H1 (cell line): ENCODE measurements around the gene FAM81A. TPM values are rescaled to one million over a fixed set of nuclear protein-coding genes. Genes with fewer than 3 reads are reported as not detected.

ENCODE experiments used
- CTCF ChIA-PET: fragments of 300-600 bp; sonication (Branson Sonifier 250); formaldehyde crosslinking; loops from one replicate; lab custom pipeline; 2021; ENCODE audit not compliant: partially characterized antibody; lab: Charles Lee
- POLR2A ChIA-PET: fragments of 300-600 bp; sonication (Branson Sonifier 250); formaldehyde crosslinking; loops from one replicate; lab custom pipeline; 2021; ENCODE audit warnings: inconsistent platforms; ENCODE audit not compliant: partially characterized antibody; lab: Charles Lee
- DNase-seq, 2 experiments: peaks; one replicate each; pipeline versions ENCODE4 v3.0.0 to v3.0.0-alpha.2; 2010 to 2022; ENCODE audit warnings: low spot score in 2 of 2, low read depth in 1 of 2, mixed read lengths in 1 of 2
- FAIRE-seq: peaks from 2 replicates; lab custom pipeline; 2011; peaks lifted over from hg19 to GRCh38; lab: Jason Lieb, UNC
- H2AFZ ChIP-seq: 2 replicates; pipeline ENCODE4 v1.8.1; 2012; ENCODE audit warnings: low read length, inconsistent platforms
- H2AK5ac ChIP-seq: 2 replicates; pipeline ENCODE4 v1.6.1; 2013; ENCODE audit warnings: low read depth, low read length
- H2BK120ac ChIP-seq: replicated peaks from 2 replicates; pipeline ENCODE3; 2013; ENCODE audit warnings: low read depth, low read length, inconsistent platforms
- H2BK12ac ChIP-seq: 2 replicates; pipeline ENCODE4 v1.6.1; 2013; ENCODE audit warnings: low read depth, low read length
- H2BK15ac ChIP-seq: 2 replicates; pipeline ENCODE4 v1.6.1; 2013; ENCODE audit warnings: low read length
- H2BK20ac ChIP-seq: 2 replicates; pipeline ENCODE4 v1.6.1; 2013; ENCODE audit warnings: low read length
- H2BK5ac ChIP-seq: 2 replicates; pipeline ENCODE4 v1.6.1; 2013; ENCODE audit warnings: low read depth, low read length
- H3K14ac ChIP-seq: 2 replicates; pipeline ENCODE4 v1.6.1; 2013; ENCODE audit warnings: inconsistent platforms; ENCODE audit not compliant: insufficient read length
- H3K18ac ChIP-seq: 2 replicates; pipeline ENCODE4 v1.6.1; 2013; ENCODE audit warnings: low read length; ENCODE audit errors: extremely low read depth
- H3K23ac ChIP-seq: 2 replicates; pipeline ENCODE4 v1.6.1; 2013; ENCODE audit warnings: inconsistent platforms; ENCODE audit not compliant: insufficient read length
- H3K23me2 ChIP-seq: 2 replicates; pipeline ENCODE4 v1.6.1; 2013; ENCODE audit warnings: low read depth, low read length
- H3K27ac ChIP-seq: 2 replicates; pipeline ENCODE4 v1.6.1; 2011; ENCODE audit warnings: low read depth, low read length, inconsistent platforms
- H3K27me3 ChIP-seq, 4 experiments: replicated peaks in 1 of 4; 1 replicate in 1 of 4; 2 replicates in 3 of 4; pipeline versions ENCODE4 v1.6.1 to v1.8.1; 2011 to 2013; ENCODE audit warnings: low read length in 3 of 4, mild to moderate bottlenecking in 3 of 4, inconsistent platforms in 2 of 4, mixed read lengths in 2 of 4, moderate library complexity in 1 of 4; ENCODE audit not compliant: control insufficient read depth in 3 of 4, insufficient read depth in 3 of 4; ENCODE audit errors: extremely low read depth in 1 of 4
- H3K36me3 ChIP-seq, 4 experiments: 2 replicates each; pipeline versions ENCODE4 v1.6.1 to v1.8.1; 2011 to 2013; ENCODE audit warnings: mild to moderate bottlenecking in 4 of 4, low read length in 3 of 4, moderate library complexity in 2 of 4, control low read depth in 1 of 4, inconsistent platforms in 1 of 4; ENCODE audit not compliant: insufficient read depth in 4 of 4, control insufficient read depth in 2 of 4
- H3K4ac ChIP-seq: replicated peaks from 2 replicates; pipeline ENCODE3; 2013; ENCODE audit warnings: low read length, low read depth, mixed read lengths, inconsistent platforms; ENCODE audit not compliant: insufficient read length
- H3K4me1 ChIP-seq, 4 experiments: replicated peaks in 1 of 4; 1 replicate in 1 of 4; 2 replicates in 3 of 4; pipeline versions ENCODE4 v1.6.1 to v1.8.1; 2011 to 2013; ENCODE audit warnings: low read length in 3 of 4, inconsistent platforms in 2 of 4, mixed read lengths in 1 of 4; ENCODE audit not compliant: insufficient read depth in 4 of 4, control insufficient read depth in 3 of 4
- H3K4me2 ChIP-seq, 2 experiments: 2 replicates each; pipeline versions ENCODE4 v1.6.1 to v1.8.1; 2011 to 2013; ENCODE audit warnings: low read depth in 2 of 2, low read length in 2 of 2, control low read depth in 1 of 2, inconsistent platforms in 1 of 2, mild to moderate bottlenecking in 1 of 2; ENCODE audit not compliant: insufficient read depth in 1 of 2
- H3K4me3 ChIP-seq, 4 experiments: fragments of 200-600, 300-600 bp in 1 of 4; sonication (generic), shearing (Covaris generic), sonication (Bioruptor Twin) in 1 of 4; 2 replicates each; pipeline versions ENCODE4 v1.5.1 to v1.8.1; 2011 to 2016; ENCODE audit warnings: low read length in 4 of 4, low read depth in 3 of 4, control low read depth in 2 of 4, inconsistent platforms in 2 of 4, mild to moderate bottlenecking in 2 of 4, mixed read lengths in 1 of 4, moderate library complexity in 1 of 4; ENCODE audit not compliant: insufficient read depth in 2 of 4; ENCODE audit errors: extremely low read depth in 1 of 4
- H3K56ac ChIP-seq: replicated peaks from 2 replicates; pipeline ENCODE3; 2013; ENCODE audit warnings: low read depth, mild to moderate bottlenecking, mixed read lengths, low read length, inconsistent platforms; ENCODE audit not compliant: insufficient read length
- H3K79me1 ChIP-seq: 2 replicates; pipeline ENCODE4 v1.6.1; 2013; ENCODE audit warnings: low read depth, low read length, control low read depth
- H3K79me2 ChIP-seq, 2 experiments: 2 replicates each; pipeline versions ENCODE4 v1.6.1 to v1.8.1; 2012 to 2013; ENCODE audit warnings: low read length in 2 of 2, mild to moderate bottlenecking in 2 of 2, inconsistent platforms in 1 of 2; ENCODE audit not compliant: insufficient read depth in 2 of 2, control insufficient read depth in 1 of 2
- H3K9ac ChIP-seq, 4 experiments: replicated peaks in 1 of 4; 1 replicate in 1 of 4; 2 replicates in 3 of 4; pipeline versions ENCODE4 v1.6.1 to v1.8.1; 2011 to 2013; ENCODE audit warnings: low read depth in 3 of 4, low read length in 3 of 4, control low read depth in 2 of 4, mild to moderate bottlenecking in 2 of 4, moderate library complexity in 2 of 4, inconsistent platforms in 1 of 4; ENCODE audit errors: extremely low read depth in 1 of 4
- H3K9me3 ChIP-seq, 2 experiments: 2 replicates each; pipeline versions ENCODE4 v1.6.1 to v1.8.1; 2012 to 2013; ENCODE audit warnings: mild to moderate bottlenecking in 2 of 2, moderate library complexity in 2 of 2, control low read depth in 1 of 2, inconsistent platforms in 1 of 2, low read depth in 1 of 2, low read length in 1 of 2, mixed read lengths in 1 of 2; ENCODE audit not compliant: insufficient read depth in 2 of 2
- H4K20me1 ChIP-seq, 2 experiments: replicated peaks in 1 of 2; 2 replicates each; pipeline versions ENCODE3 to v1.8.1; 2011 to 2013; ENCODE audit warnings: inconsistent platforms in 2 of 2, low read length in 2 of 2, mild to moderate bottlenecking in 1 of 2; ENCODE audit not compliant: insufficient read depth in 2 of 2, control insufficient read depth in 1 of 2
- H4K5ac ChIP-seq: 2 replicates; pipeline ENCODE4 v1.6.1; 2013; ENCODE audit warnings: low read length, low read depth, mixed read lengths, inconsistent platforms; ENCODE audit not compliant: insufficient read length
- H4K8ac ChIP-seq: 2 replicates; pipeline ENCODE4 v1.8.0; 2013; ENCODE audit warnings: mild to moderate bottlenecking, moderate library complexity, low read length, inconsistent platforms; ENCODE audit not compliant: insufficient read depth; ENCODE audit errors: extremely low read depth
- H4K91ac ChIP-seq: replicated peaks from 2 replicates; pipeline ENCODE3; 2013; ENCODE audit warnings: low read length, mixed read lengths, inconsistent platforms; ENCODE audit not compliant: insufficient read length
- FOSL1 ChIP-seq: IDR thresholded peaks from 2 replicates; pipeline ENCODE4 v1.6.1; 2011; ENCODE audit warnings: mild to moderate bottlenecking, low read depth, low read length, moderate library complexity; ENCODE audit not compliant: insufficient read depth
- WGBS, 2 experiments: shearing (Covaris generic) in 1 of 2; methylation state at CpG; one replicate each; pipeline versions ENCODE4 v1.1.6 to v1.1.7; 2013 to 2015; ENCODE audit warnings: low lambda C conversion rate in 2 of 2, mixed read lengths in 2 of 2, inconsistent platforms in 1 of 2, low coverage in 1 of 2, missing lambda C conversion rate in 1 of 2; ENCODE audit not compliant: insufficient replicate concordance in 2 of 2, insufficient coverage in 1 of 2, insufficient read length in 1 of 2; ENCODE audit errors: extremely low coverage in 1 of 2, missing lambda C conversion rate in 1 of 2; 5-methylcytosine and 5-hydroxymethylcytosine counted together
- polyA plus RNA-seq, 7 experiments: library from polyadenylated mRNA; depleted of rRNA in 3 of 7; stranded (reverse) in 5 of 7; unstranded in 2 of 7; fragments of >200 nt in 5 of 7; fragments of 200-250 nt in 2 of 7; gene quantifications; 1 replicate in 5 of 7; 2 replicates in 1 of 7; 4 replicates in 1 of 7; pipeline versions ENCODE4 v1.2.1 to v1.2.3, GENCODE V29; 2011 to 2013; ENCODE audit warnings: missing spikeins in 2 of 7, mixed read lengths in 2 of 7
- total RNA-seq: library from RNA; stranded (reverse); fragmentation: NEBNext Ultra II Directional; extraction: Animal tissue kit (Norgen Biotek cat#: 25700); gene quantifications from 2 replicates; pipeline ENCODE4 v1.2.1, GENCODE V29; 2021
- TF ChIP-seq, protein P1 (sequence below): IDR thresholded peaks from 2 replicates; pipeline ENCODE4 v1.6.1; 2011; ENCODE audit warnings: low read depth, mild to moderate bottlenecking, low read length; ENCODE audit not compliant: insufficient read depth

FAM81A gene
- total and polyA plus RNA-seq, 2 of the 8 experiments (the other 6 are each of a cell fraction or from before 2014, with no cell fraction given) = 0.56 to 3.0 TPM

DNA sequence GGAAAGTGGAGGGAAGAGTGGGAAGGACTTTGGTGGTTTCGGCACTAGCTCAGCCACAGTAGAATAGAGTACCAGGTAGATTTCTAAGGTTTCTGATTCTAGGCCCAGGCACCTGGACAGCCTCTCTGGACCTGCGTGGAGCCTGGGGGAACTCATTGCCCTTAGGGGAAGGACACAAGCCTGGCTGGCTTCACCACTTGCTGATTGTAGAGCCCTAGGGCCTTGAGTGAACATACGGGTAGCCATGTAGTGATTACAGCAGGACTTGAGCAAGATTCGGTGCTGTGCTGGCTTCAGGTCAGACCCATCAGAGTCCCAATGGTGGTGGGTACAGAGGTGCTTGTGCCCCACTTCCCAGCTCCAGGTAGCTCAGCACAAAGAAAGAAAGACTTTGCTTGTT, 47.0 kb downstream of the FAM81A start:
- no peak overlapping the region for H3K4ac ChIP-seq
- H4K5ac ChIP-seq = no peak overlapping the region
- H4K20me1 ChIP-seq = no peaks in the 10 kb centered on the region
- no peak overlapping the region for H2AFZ ChIP-seq
- H3K9ac ChIP-seq = no peak overlapping the region
- H3K23me2 ChIP-seq = no peaks in the 10 kb centered on the region
- no peaks in the 10 kb centered on the region for H3K4me1 ChIP-seq
- H3K27me3 ChIP-seq = no peaks in the 10 kb centered on the region
- H3K56ac ChIP-seq = no peak overlapping the region
- no peak for FAIRE-seq
- no peak overlapping the region for H3K14ac ChIP-seq
- CTCF ChIA-PET = no interaction called here
- no peak overlapping the region for H3K27ac ChIP-seq
- no peak overlapping the region for H3K18ac ChIP-seq
- no peak overlapping the region for H4K8ac ChIP-seq
- no peak overlapping the region for H2BK12ac ChIP-seq
- H3K9me3 ChIP-seq = no peaks in the 10 kb centered on the region
- POLR2A ChIA-PET = no interaction called here
- H2AK5ac ChIP-seq = no peak overlapping the region
- no peak for DNase-seq
- H3K23ac ChIP-seq = no peak overlapping the region
- no peaks in the 10 kb centered on the region for H3K36me3 ChIP-seq
- H3K4me2 ChIP-seq = no peak overlapping the region
- H3K79me2 ChIP-seq = no peaks in the 10 kb centered on the region
- H3K4me3 ChIP-seq = no peak overlapping the region
- no peaks in the 10 kb centered on the region for H3K79me1 ChIP-seq
- no peak overlapping the region for H2BK5ac ChIP-seq
- H2BK20ac ChIP-seq = no peak overlapping the region
- no peak overlapping the region for H2BK15ac ChIP-seq
- no peak overlapping the region for H2BK120ac ChIP-seq
- 86% methylated on average over 4 of the region's 4 CpGs; no CpG with 5 or more reads in 1 of the 2 experiments for WGBS, 2 experiments
- H4K91ac ChIP-seq = no peak overlapping the region
- TF ChIP-seq, protein P1, sequence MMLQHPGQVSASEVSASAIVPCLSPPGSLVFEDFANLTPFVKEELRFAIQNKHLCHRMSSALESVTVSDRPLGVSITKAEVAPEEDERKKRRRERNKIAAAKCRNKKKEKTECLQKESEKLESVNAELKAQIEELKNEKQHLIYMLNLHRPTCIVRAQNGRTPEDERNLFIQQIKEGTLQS = no peak
- no peak for TF ChIP-seq FOSL1
